Measurements from ENCODE around the gene CYP4A22. TPM values are rescaled to one million over a fixed set of nuclear protein-coding genes. Genes with fewer than 3 reads are reported as not detected.

The CYP4A22 gene
- polyA plus RNA-seq, 2 of the 4 experiments (the other 2 are of a cell fraction): not detected

DNA sequence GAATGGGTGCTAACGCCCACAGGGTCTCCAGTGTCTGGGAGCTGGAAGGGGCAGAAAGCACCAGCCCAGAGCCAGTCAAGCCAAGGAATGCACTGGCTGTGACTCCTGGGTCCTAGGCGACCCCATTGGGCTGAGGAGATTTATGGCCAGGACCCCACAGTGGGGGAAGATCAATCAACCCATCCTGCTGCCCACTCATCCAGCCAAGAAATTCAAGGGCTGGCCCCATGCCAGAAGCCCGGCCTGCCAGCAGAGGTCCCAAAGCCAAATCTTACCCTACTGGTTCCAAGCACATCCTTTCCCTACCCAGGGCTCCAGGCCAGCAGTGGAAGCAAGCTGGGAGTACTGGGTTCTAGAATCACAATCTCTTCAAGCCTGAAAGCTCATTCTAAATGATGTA is 59.4 kb downstream of the CYP4A22 start:
- Histone ChIP-seq H3K4me2 (no peak overlapping the region), H3K4me1 (peaks cover 16% of the 10 kb centered on the region), H3K9me3 (no peaks in the 10 kb centered on the region), H3K27ac (no peak overlapping the region), H3K4me3 (no peak overlapping the region)
- DNase-seq (ENCODE audit: low read depth in 1 of 2, low spot score in 1 of 2) (no peak), FAIRE-seq (no peak), ATAC-seq (no peak)
- ChIA-PET POLR2A (no interaction called here), CTCF (interaction anchor here (0.9 to 10.5 kb wide), 2 partner anchors 9 to 19 kb away, joined by 3 to 142 read pairs; no protein-coding TSS in a partner anchor)
- 50% methylated on average over 2 of the region's 3 CpGs for WGBS (ENCODE audit: missing lambda C conversion rate)
- no peak for TF ChIP-seq TFCP2L1 (CRISPR knock-in tag; IDR thresholded peaks at IDR 0.05)
- TF ChIP-seq, protein P1, sequence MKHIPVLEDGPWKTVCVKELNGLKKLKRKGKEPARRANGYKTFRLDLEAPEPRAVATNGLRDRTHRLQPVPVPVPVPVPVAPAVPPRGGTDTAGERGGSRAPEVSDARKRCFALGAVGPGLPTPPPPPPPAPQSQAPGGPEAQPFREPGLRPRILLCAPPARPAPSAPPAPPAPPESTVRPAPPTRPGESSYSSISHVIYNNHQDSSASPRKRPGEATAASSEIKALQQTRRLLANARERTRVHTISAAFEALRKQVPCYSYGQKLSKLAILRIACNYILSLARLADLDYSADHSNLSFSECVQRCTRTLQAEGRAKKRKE (CRISPR knock-in tag; IDR thresholded peaks at IDR 0.05; ENCODE audit: low read depth): no peak

DNA sequence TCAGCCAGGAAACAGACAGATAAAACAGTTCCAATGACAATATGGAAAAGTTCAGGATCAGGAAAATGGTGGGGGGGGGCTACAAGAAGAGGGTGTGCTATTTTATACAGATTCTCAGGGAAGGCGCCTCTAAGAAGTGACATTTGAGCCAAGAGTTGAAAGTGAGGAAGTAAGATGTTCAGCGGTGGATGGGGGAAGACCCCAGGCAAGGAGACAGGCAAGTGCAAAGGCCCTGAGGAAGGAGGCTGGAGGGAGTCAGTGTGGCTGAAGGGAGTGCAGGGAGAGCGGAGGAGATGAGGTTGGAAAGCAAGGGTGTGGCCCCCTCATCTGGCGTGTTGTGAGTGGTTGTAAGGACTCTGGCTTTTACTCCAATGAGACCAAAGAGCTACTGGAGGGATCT is 61.0 kb downstream of the CYP4A22 start:
- ChIA-PET POLR2A (no interaction called here), CTCF (interaction anchor here (1.1 kb wide), 1 partner anchor 65 kb away, joined by 3 read pairs; no protein-coding TSS in a partner anchor)
- no peak for DNase-seq (ENCODE audit: low read depth in 1 of 2, low spot score in 1 of 2)
- H3K27ac ChIP-seq: no peak overlapping the region
- 0 out of 3 replicates have a peak, but pooled peaks cover 4% of the 10 kb centered on the region for H3K9me3 ChIP-seq
- FAIRE-seq: no peak
- TF ChIP-seq RAD21 (conservative IDR thresholded peaks at IDR 0.05 in 1 of 2, IDR thresholded peaks at IDR 0.05 in 1 of 2) (no peak), MYC (IDR thresholded peaks at IDR 0.05; ENCODE audit: borderline replicate concordance, low read length) (no peak), GATA3 (IDR thresholded peaks at IDR 0.05; ENCODE audit: borderline replicate concordance) (no peak), HOXA7 (CRISPR knock-in tag; IDR thresholded peaks at IDR 0.05) (no peak), CBX2 (IDR thresholded peaks at IDR 0.05; ENCODE audit: borderline replicate concordance, low read depth) (no peak), BHLHE40 (IDR thresholded peaks at IDR 0.05; ENCODE audit: low read depth, low read length) (no peak), POLR2A (IDR thresholded peaks at IDR 0.05; ENCODE audit: low read length) (no peak), KDM5A (IDR thresholded peaks at IDR 0.05) (no peak), KDM1A (IDR thresholded peaks at IDR 0.05; ENCODE audit: low read depth) (no peak), EP300 (IDR thresholded peaks at IDR 0.05) (no peak), ZFP36 (IDR thresholded peaks at IDR 0.05; ENCODE audit: borderline replicate concordance, partially characterized antibody) (no peak), ESRRA (IDR thresholded peaks at IDR 0.05; ENCODE audit: borderline replicate concordance, low read length) (no peak), RCOR1 (IDR thresholded peaks at IDR 0.05; ENCODE audit: low read depth, low read length) (no peak), RARB (CRISPR knock-in tag; IDR thresholded peaks at IDR 0.05) (no peak), HOXB5 (CRISPR knock-in tag; IDR thresholded peaks at IDR 0.05) (no peak)
- TF ChIP-seq, protein P2, sequence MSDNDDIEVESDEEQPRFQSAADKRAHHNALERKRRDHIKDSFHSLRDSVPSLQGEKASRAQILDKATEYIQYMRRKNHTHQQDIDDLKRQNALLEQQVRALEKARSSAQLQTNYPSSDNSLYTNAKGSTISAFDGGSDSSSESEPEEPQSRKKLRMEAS (IDR thresholded peaks at IDR 0.05): no peak
- H3K4me1 ChIP-seq: peaks cover under 1% of the 10 kb centered on the region; the same call in 2 of the 3 replicates
- no peak overlapping the region for H3K4me3 ChIP-seq
- no peak for ATAC-seq
- 78% methylated on average over 4 of the region's 4 CpGs for WGBS (ENCODE audit: missing lambda C conversion rate)
- no peak overlapping the region for H3K4me2 ChIP-seq

Other genes starting within 250 kb of the CYP4A22 start
- not detected in 2 replicates for gene CYP4A11, start 196.0 kb upstream of the CYP4A22 start, polyA plus RNA-seq (2011; rRNA removed)
- gene CYP4A11, start 196.0 kb upstream of the CYP4A22 start, polyA plus RNA-seq (2017; fragmentation: RNase III; extraction: RNeasy Plus Mini Kit Qiagen cat#74134 plus additional on column Dnase treatment): not detected in 3 replicates
- gene CYP4X1, start 113.8 kb upstream of the CYP4A22 start, polyA plus RNA-seq (2011; rRNA removed): not detected in 2 replicates
- gene CYP4X1, start 113.8 kb upstream of the CYP4A22 start, polyA plus RNA-seq (2017; fragmentation: RNase III; extraction: RNeasy Plus Mini Kit Qiagen cat#74134 plus additional on column Dnase treatment): 0.05 TPM in 1 of 3 replicates, not detected in the others
- gene CYP4Z1, start 70.2 kb upstream of the CYP4A22 start, polyA plus RNA-seq (2011; rRNA removed): not detected in 2 replicates
- gene CYP4Z1, start 70.2 kb upstream of the CYP4A22 start, polyA plus RNA-seq (2017; fragmentation: RNase III; extraction: RNeasy Plus Mini Kit Qiagen cat#74134 plus additional on column Dnase treatment): not detected in 3 replicates
- gene PDZK1IP1, start 52.6 kb downstream of the CYP4A22 start, polyA plus RNA-seq (2011; rRNA removed): 2.2 and 2.3 TPM in 2 replicates
- 6.4 to 9.4 TPM (median 6.9 TPM) in 3 replicates for gene PDZK1IP1, start 52.6 kb downstream of the CYP4A22 start, polyA plus RNA-seq (2017; fragmentation: RNase III; extraction: RNeasy Plus Mini Kit Qiagen cat#74134 plus additional on column Dnase treatment)
- 0.04 TPM in 1 of 2 replicates, not detected in the other for gene TAL1, start 94.8 kb downstream of the CYP4A22 start, polyA plus RNA-seq (2011; rRNA removed)
- gene TAL1, start 94.8 kb downstream of the CYP4A22 start, polyA plus RNA-seq (2017; fragmentation: RNase III; extraction: RNeasy Plus Mini Kit Qiagen cat#74134 plus additional on column Dnase treatment): 0.03 TPM in 1 of 3 replicates, not detected in the others
- 19.5 and 21.7 TPM in 2 replicates for gene STIL, start 176.7 kb downstream of the CYP4A22 start, polyA plus RNA-seq (2011; rRNA removed)
- gene STIL, start 176.7 kb downstream of the CYP4A22 start, polyA plus RNA-seq (2017; fragmentation: RNase III; extraction: RNeasy Plus Mini Kit Qiagen cat#74134 plus additional on column Dnase treatment): 10.1 to 10.7 TPM (median 10.2 TPM) in 3 replicates
- gene CMPK1, start 196.3 kb downstream of the CYP4A22 start, polyA plus RNA-seq (2011; rRNA removed): 61.9 and 103 TPM in 2 replicates
- 84.7 to 89.8 TPM (median 89.3 TPM) in 3 replicates for gene CMPK1, start 196.3 kb downstream of the CYP4A22 start, polyA plus RNA-seq (2017; fragmentation: RNase III; extraction: RNeasy Plus Mini Kit Qiagen cat#74134 plus additional on column Dnase treatment)

All from A549 (cell line).